ENCODE data around the gene NELFE. TPM values are rescaled to one million over a fixed set of nuclear protein-coding genes. Genes with fewer than 3 reads are reported as not detected.

Gene NELFE
- total RNA-seq, 2 donors from 2014 or later, result 88.9 to 94.0 TPM

- intact Hi-C loops (cut with DNase I), result loop anchor here (10.0 kb wide), 1 partner anchor 249 kb away; the partner anchor contains the start of genes PPT2 and PRRT1
- 17% methylated on average over 4 of the region's 4 CpGs for WGBS
- Histone ChIP-seq H3K27me3 (replicated peaks; ENCODE audit: insufficient read depth) (no peaks in the 10 kb centered on the region), H3K4me3 (no peak overlapping the region), H3K9me3 (no peaks in the 10 kb centered on the region), H3K4me1 (replicated peaks) (peaks cover 5% of the 10 kb centered on the region), H3K27ac (no peak overlapping the region), H3K36me3 (no peaks in the 10 kb centered on the region)
- DNase-seq (ENCODE audit: low spot score), result no peak
- TF ChIP-seq POLR2A (IDR thresholded peaks at IDR 0.05) (no peak), POLR2AphosphoS5 (IDR thresholded peaks at IDR 0.05) (no peak), CTCF (IDR thresholded peaks at IDR 0.05) (no peak)
Observed at GRCh38 chr6:31906122-31906521, 52.6 kb downstream of the NELFE start.

- no peak for TF ChIP-seq POLR2A (IDR thresholded peaks at IDR 0.05)
- no peak for TF ChIP-seq CTCF (IDR thresholded peaks at IDR 0.05)
- TF ChIP-seq POLR2AphosphoS5 (IDR thresholded peaks at IDR 0.05), result no peak
- Histone ChIP-seq H3K27ac (no peak overlapping the region), H3K4me1 (replicated peaks) (peaks cover 5% of the 10 kb centered on the region), H3K4me3 (no peak overlapping the region), H3K27me3 (replicated peaks; ENCODE audit: insufficient read depth) (no peaks in the 10 kb centered on the region), H3K36me3 (no peaks in the 10 kb centered on the region), H3K9me3 (no peaks in the 10 kb centered on the region)
- DNase-seq (ENCODE audit: low spot score), result no peak
- intact Hi-C loops (cut with DNase I), result loop anchor here (10.0 kb wide), 1 partner anchor 250 kb away; the partner anchor contains the start of genes PPT2 and PRRT1
- WGBS, result 94% methylated on average over 1 of the region's 1 CpG
Observed at GRCh38 chr6:31905041-31905440, 53.7 kb downstream of the NELFE start.

- H3K36me3 ChIP-seq, result no peaks in the 10 kb centered on the region
- no peak for DNase-seq (ENCODE audit: low spot score)
- no peak overlapping the region for H3K4me3 ChIP-seq
- H3K27ac ChIP-seq, result no peak overlapping the region
- 79% methylated on average over 3 of the region's 3 CpGs for WGBS
- TF ChIP-seq POLR2A (IDR thresholded peaks at IDR 0.05) (no peak), POLR2AphosphoS5 (IDR thresholded peaks at IDR 0.05) (no peak), CTCF (IDR thresholded peaks at IDR 0.05) (no peak)
- H3K9me3 ChIP-seq, result no peaks in the 10 kb centered on the region
- H3K4me1 ChIP-seq (replicated peaks), result peaks cover 5% of the 10 kb centered on the region
- intact Hi-C loops (cut with DNase I), result loop anchor here (2.0 to 10.0 kb wide), 3 partner anchors 47 to 251 kb away; partner anchors contain the start of genes NELFE, PPT2, PRRT1 and SKIC2
- no peaks in the 10 kb centered on the region for H3K27me3 ChIP-seq (replicated peaks; ENCODE audit: insufficient read depth)
Observed at GRCh38 chr6:31903957-31904356, 54.8 kb downstream of the NELFE start.

MicroRNAs encoded within 50 kb of the gene (microRNA counts, 767-probe panel; counts per million panel counts)
- microRNA hsa-miR-1236, result 0 to 431 counts per million in 2 donors

Small RNA genes within 50 kb of the gene (microRNA-seq; reads per million reads assigned to microRNA genes)
- 0.42 reads per million for gene MIR1236

Small RNA genes within 50 kb of the gene (small RNA-seq; reads per million reads assigned to genes)
- gene AL645922.1, result 0 reads per million in 2 donors

Other genes with a start within 250 kb of the NELFE start
- not detected for gene LY6G6D, start 243.6 kb downstream of the NELFE start, total RNA-seq
- gene LY6G6C, start 237.2 kb downstream of the NELFE start, total RNA-seq, result not detected
- under 1 TPM in 1 of 2 donors, not detected in 1; 0.74 TPM for gene MPIG6B, start 235.6 kb downstream of the NELFE start, total RNA-seq
- 10 to 100 TPM; 73.3 to 83.7 TPM for gene DDAH2, start 229.7 kb downstream of the NELFE start, total RNA-seq
- 100 to 1,000 TPM; 224 to 331 TPM for gene CLIC1, start 222.4 kb downstream of the NELFE start, total RNA-seq
- 10 to 100 TPM; 10.5 to 72.4 TPM for gene MSH5, start 219.0 kb downstream of the NELFE start, total RNA-seq
- gene SAPCD1, start 196.3 kb downstream of the NELFE start, total RNA-seq, result 10 to 100 TPM in 1 of 2 donors, 1 to 10 TPM in 1; 1.9 to 15.7 TPM
- 10 to 100 TPM in 1 of 2 donors, 1 to 10 TPM in 1; 2.7 to 13.0 TPM for gene VWA7, start 181.6 kb downstream of the NELFE start, total RNA-seq
- 10 to 100 TPM; 38.5 to 49.9 TPM for gene VARS1, start 163.2 kb downstream of the NELFE start, total RNA-seq
- gene LSM2, start 152.0 kb downstream of the NELFE start, total RNA-seq, result 10 to 100 TPM; 51.9 to 52.5 TPM
- 1 to 10 TPM; 1.5 to 8.5 TPM for gene HSPA1L, start 143.7 kb downstream of the NELFE start, total RNA-seq
- gene HSPA1A, start 143.4 kb downstream of the NELFE start, total RNA-seq, result 100 to 1,000 TPM; 230 to 440 TPM
- gene HSPA1B, start 131.2 kb downstream of the NELFE start, total RNA-seq, result 100 to 1,000 TPM; 331 to 360 TPM
- 100 to 1,000 TPM in 1 of 2 donors, 10 to 100 TPM in 1; 88.4 to 117 TPM for gene NEU1, start 96.2 kb downstream of the NELFE start, total RNA-seq
- 100 to 1,000 TPM; 125 to 332 TPM for gene SLC44A4, start 80.0 kb downstream of the NELFE start, total RNA-seq
- 10 to 100 TPM; 53.6 to 92.8 TPM for gene EHMT2, start 61.3 kb downstream of the NELFE start, total RNA-seq
- 1 to 10 TPM; 3.8 to 4.1 TPM for gene ZBTB12, start 56.9 kb downstream of the NELFE start, total RNA-seq
- gene C2, start 31.3 kb downstream of the NELFE start, total RNA-seq, result 10 to 100 TPM in 1 of 2 donors, 1 to 10 TPM in 1; 7.9 to 16.0 TPM
- gene CFB, start 12.9 kb downstream of the NELFE start, total RNA-seq, result 10 to 100 TPM; 32.1 to 48.6 TPM
- gene SKIC2, start 204 bp upstream of the NELFE start, total RNA-seq, result 10 to 100 TPM; 34.8 to 66.2 TPM
- 10 to 100 TPM; 21.9 to 36.0 TPM for gene DXO, start 13.2 kb upstream of the NELFE start, total RNA-seq
- gene C4A, start 23.1 kb upstream of the NELFE start, total RNA-seq, result 100 to 1,000 TPM in 1 of 2 donors, 10 to 100 TPM in 1; 32.8 to 196 TPM
- 100 to 1,000 TPM in 1 of 2 donors, 10 to 100 TPM in 1; 49.2 to 137 TPM for gene C4B, start 55.8 kb upstream of the NELFE start, total RNA-seq
- 1 to 10 TPM in 1 of 2 donors, under 1 TPM in 1; 0.59 to 2.7 TPM for gene CYP21A2, start 79.4 kb upstream of the NELFE start, total RNA-seq
- gene TNXB, start 150.4 kb upstream of the NELFE start, total RNA-seq, result 10 to 100 TPM; 18.5 to 29.1 TPM
- gene ATF6B, start 169.3 kb upstream of the NELFE start, total RNA-seq, result 100 to 1,000 TPM in 1 of 2 donors, 10 to 100 TPM in 1; 70.6 to 132 TPM
- gene FKBPL, start 171.3 kb upstream of the NELFE start, total RNA-seq, result 1 to 10 TPM; 3.6 to 6.9 TPM
- 1 to 10 TPM in 1 of 2 donors, under 1 TPM in 1; 0.64 to 7.2 TPM for gene PRRT1, start 193.0 kb upstream of the NELFE start, total RNA-seq
- gene PPT2, start 195.2 kb upstream of the NELFE start, total RNA-seq, result 10 to 100 TPM; 18.6 to 32.9 TPM
- gene EGFL8, start 205.6 kb upstream of the NELFE start, total RNA-seq, result 10 to 100 TPM; 12.2 to 19.5 TPM
- gene AGPAT1, start 217.1 kb upstream of the NELFE start, total RNA-seq, result 100 to 1,000 TPM in 1 of 2 donors, 10 to 100 TPM in 1; 52.6 to 113 TPM
- gene RNF5, start 219.4 kb upstream of the NELFE start, total RNA-seq, result 100 to 1,000 TPM in 1 of 2 donors, 10 to 100 TPM in 1; 98.6 to 129 TPM
- 1 to 10 TPM; 3.3 to 3.8 TPM for gene AGER, start 225.3 kb upstream of the NELFE start, total RNA-seq
- 100 to 1,000 TPM in 1 of 2 donors, 10 to 100 TPM in 1; 61.5 to 102 TPM for gene PBX2, start 231.2 kb upstream of the NELFE start, total RNA-seq
- gene GPSM3, start 233.7 kb upstream of the NELFE start, total RNA-seq, result 1 to 10 TPM; 5.1 to 5.9 TPM